Measurements from ENCODE around the gene MSX1. TPM values are rescaled to one million over a fixed set of nuclear protein-coding genes. Genes with fewer than 3 reads are reported as not detected.

The MSX1 gene
- total and polyA plus RNA-seq, 2 experiments from 2014 or later, result 0.61 TPM; not detected in 1

GRCh38 chr4:4912155-4912554 is 52.7 kb downstream of the MSX1 start (continued):
- TF ChIP-seq ZNF462 (CRISPR knock-in tag; IDR thresholded peaks at IDR 0.05), result no peak
- TF ChIP-seq EZH2phosphoT487 (IDR thresholded peaks at IDR 0.05; ENCODE audit: unreplicated experiment), result no peak
- TF ChIP-seq EZH2 (IDR thresholded peaks at IDR 0.05; ENCODE audit: low read depth, unreplicated experiment), result no peak

- Histone ChIP-seq H3K36me3 (ENCODE audit: insufficient read depth) (no peaks in the 10 kb centered on the region), H3K4me2 (no peak overlapping the region), H3K79me2 (replicated peaks; ENCODE audit: insufficient read depth) (no peaks in the 10 kb centered on the region), H4K20me1 (replicated peaks; ENCODE audit: insufficient read depth) (no peaks in the 10 kb centered on the region), H3K4me1 (ENCODE audit: insufficient read depth) (no peaks in the 10 kb centered on the region), H3K27ac (ENCODE audit: low read depth) (no peak overlapping the region), H3K27me3 (ENCODE audit: insufficient read depth) (no peaks in the 10 kb centered on the region), H3F3A (replicated peaks; ENCODE audit: low read depth) (no peaks in the 10 kb centered on the region), H2AFZ (no peak overlapping the region), H3K9me2 (ENCODE audit: insufficient read depth) (peaks cover 13% of the 10 kb centered on the region; the same call in 1 of the 2 replicates), H3K4me3 (no peak overlapping the region)
- Mint-ChIP-seq H3K36me3 (ENCODE audit: low read depth) (no peaks in the 10 kb centered on the region), H3K4me3 (no peak overlapping the region), H3K9me3 (peaks cover 2% of the 10 kb centered on the region; the same call in 2 of the 3 replicates), H3K27ac (no peak overlapping the region), H3K4me1 (no peaks in the 10 kb centered on the region), H3K27me3 (ENCODE audit: insufficient read depth, low read depth, poor library complexity) (peaks cover 1% of the 10 kb centered on the region)
- DNase-seq (ENCODE audit: low spot score) (no peak), ATAC-seq (no peak)
- TF ChIP-seq NANOG (IDR thresholded peaks at IDR 0.05; ENCODE audit: borderline replicate concordance), result no peak
- no peak for TF ChIP-seq POLR2AphosphoS5 (IDR thresholded peaks at IDR 0.05; ENCODE audit: low read depth)
- TF ChIP-seq ZNF331 (CRISPR knock-in tag; IDR thresholded peaks at IDR 0.05; ENCODE audit: low read depth), result no peak
- no peak for TF ChIP-seq CTCF (conservative IDR thresholded peaks at IDR 0.05; ENCODE audit: low read depth in 2 of 2)
- TF ChIP-seq REST (IDR thresholded peaks at IDR 0.05; ENCODE audit: unreplicated experiment), result no peak
- no peak for TF ChIP-seq STAT1 (IDR thresholded peaks at IDR 0.05; ENCODE audit: unreplicated experiment)
- no peak for TF ChIP-seq EZH2 (IDR thresholded peaks at IDR 0.05; ENCODE audit: low read depth, unreplicated experiment)
Measured at GRCh38 chr4:4913147-4913561, 53.7 kb downstream of the MSX1 start.

Measured in GM23338 (cell line).